ENCODE results near the gene ZFAND5.

The ZFAND5 gene

GRCh38 chr9:72400866-72401265 is 35.9 kb upstream of the ZFAND5 start:
- no peak for DNase-seq (ENCODE audit: low read depth)
- TF ChIP-seq CTCF (IDR thresholded peaks at IDR 0.05; ENCODE audit: low read length, missing control alignments) = no peak
- no peak overlapping the region for H3K4me3 ChIP-seq (replicated peaks; ENCODE audit: low read depth, low read length)

GRCh38 chr9:72399391-72399790 is 34.4 kb upstream of the ZFAND5 start:
- H3K4me3 ChIP-seq (replicated peaks; ENCODE audit: low read depth, low read length) = no peak overlapping the region
- no peak for TF ChIP-seq CTCF (IDR thresholded peaks at IDR 0.05; ENCODE audit: low read length, missing control alignments)
- DNase-seq (ENCODE audit: low read depth) = no peak

- TF ChIP-seq CTCF (IDR thresholded peaks at IDR 0.05; ENCODE audit: low read length, missing control alignments) = no peak
- no peak overlapping the region for H3K4me3 ChIP-seq (replicated peaks; ENCODE audit: low read depth, low read length)
- peak; percentile 81 for DNase-seq (ENCODE audit: low read depth)
These were observed 31.5 kb upstream of the ZFAND5 start for GRCh38 chr9:72396247-72397091.

- DNase-seq (ENCODE audit: low read depth) = no peak
These were observed 29.1 kb upstream of the ZFAND5 start for GRCh38 chr9:72394066-72394465.

GRCh38 chr9:72390907-72391306 is 25.9 kb upstream of the ZFAND5 start:
- TF ChIP-seq CTCF (IDR thresholded peaks at IDR 0.05; ENCODE audit: low read length, missing control alignments) = no peak
- DNase-seq (ENCODE audit: low read depth) = no peak
- no peak overlapping the region for H3K4me3 ChIP-seq (replicated peaks; ENCODE audit: low read depth, low read length)

More at GRCh38 chr9:72394066-72394465, 29.1 kb upstream of the ZFAND5 start:
- no peak for TF ChIP-seq CTCF (IDR thresholded peaks at IDR 0.05; ENCODE audit: low read length, missing control alignments)
- no peak overlapping the region for H3K4me3 ChIP-seq (replicated peaks; ENCODE audit: low read depth, low read length)

- DNase-seq (ENCODE audit: low read depth) = no peak
- no peak for TF ChIP-seq CTCF (IDR thresholded peaks at IDR 0.05; ENCODE audit: low read length, missing control alignments)
These were observed 21.2 kb upstream of the ZFAND5 start for GRCh38 chr9:72386186-72386585.

More at GRCh38 chr9:72386186-72386585, 21.2 kb upstream of the ZFAND5 start:
- no peak overlapping the region for H3K4me3 ChIP-seq (replicated peaks; ENCODE audit: low read depth, low read length)
